ENCODE results near the gene SAC3D1.

Gene SAC3D1

GRCh38 chr11:65027213-65028067, 13.6 kb upstream of the SAC3D1 start, which contains the start of gene SNX15:
Gene SNX15 (plus strand): TSS chr11:65027439. CDS start chr11:65027538, 99 bp downstream.
- peak; percentile 93 to 99 for DNase-seq

GRCh38 chr11:65032216-65032615, 8.8 kb upstream of the SAC3D1 start:
- DNase-seq: no peak

DNA sequence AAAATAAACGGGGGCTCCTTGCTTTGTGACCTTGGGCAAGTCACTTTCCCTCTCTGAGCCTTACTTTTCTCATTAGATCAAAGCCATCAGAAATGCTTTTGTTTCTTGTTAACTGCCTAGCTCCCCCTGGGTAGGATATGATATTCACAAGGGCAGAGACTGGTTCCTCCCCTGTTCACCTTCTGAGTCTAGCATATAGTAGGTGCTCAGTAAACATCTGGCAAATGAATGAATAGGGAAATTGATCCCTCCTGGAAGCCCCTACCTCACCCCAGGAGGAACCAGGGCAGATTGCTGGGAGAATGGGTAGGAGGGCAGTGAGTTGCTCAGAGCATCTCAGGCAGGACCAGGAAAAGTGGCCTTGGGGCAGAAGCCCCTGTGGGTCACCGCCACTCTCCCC, 6.6 kb upstream of the SAC3D1 start:
- no peak for DNase-seq

DNA sequence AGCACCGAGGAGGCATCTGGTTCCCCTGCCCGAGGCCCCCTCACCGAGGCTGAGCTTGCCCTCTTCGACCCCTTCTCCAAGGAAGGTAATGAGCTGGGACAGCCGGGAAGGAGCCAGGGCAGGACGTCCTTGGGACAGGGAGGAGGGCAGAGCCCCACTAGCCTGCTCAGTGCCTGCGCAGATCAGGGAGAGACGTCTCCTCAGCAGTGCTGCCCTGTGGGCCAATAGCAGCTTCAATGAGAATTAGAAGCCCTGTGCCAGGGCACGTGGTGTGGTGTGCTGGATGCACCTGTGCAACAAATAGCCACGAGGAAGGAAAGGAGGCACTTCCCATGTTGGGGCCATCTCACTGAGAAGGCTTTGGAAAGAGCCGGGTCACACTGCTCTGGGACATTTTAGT, 5.4 kb upstream of the SAC3D1 start:
- no peak for DNase-seq

DNA sequence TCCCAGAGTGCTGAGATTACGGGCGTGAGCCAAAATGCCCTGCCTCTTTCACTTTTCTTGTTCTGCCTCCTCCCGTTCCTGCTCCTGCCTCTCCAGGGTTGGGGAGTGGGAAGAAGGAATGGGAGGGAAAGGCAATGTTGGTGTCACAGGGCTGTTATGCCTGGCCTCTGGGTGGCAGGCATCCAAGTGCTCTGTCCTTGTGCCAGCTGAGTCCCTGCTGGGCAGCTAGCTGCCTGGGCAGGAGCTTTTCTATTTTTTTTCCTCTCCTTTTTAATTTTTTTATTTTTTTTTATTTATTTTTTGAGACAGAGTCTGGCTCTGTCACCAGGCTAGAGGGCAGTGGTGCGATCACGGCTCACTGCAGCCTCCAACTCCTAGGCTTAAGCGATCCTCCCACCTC, 4.1 kb upstream of the SAC3D1 start:
- no peak for DNase-seq

DNA sequence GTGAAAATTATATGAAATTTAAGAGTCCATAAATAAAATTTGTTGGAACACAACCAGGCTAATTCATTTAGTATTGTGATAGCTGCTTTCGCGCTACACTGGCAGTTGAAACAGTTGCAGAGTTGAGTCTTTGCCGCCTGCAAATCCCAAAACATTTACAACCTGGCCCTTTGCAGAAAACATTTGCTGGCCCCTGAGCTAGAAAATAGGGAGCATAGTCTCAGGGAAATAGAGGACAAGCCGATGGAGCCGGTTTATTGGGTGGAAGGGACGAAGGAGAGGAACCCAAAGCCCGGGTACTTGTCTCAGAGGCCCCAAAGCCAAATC, 527 bp upstream of the SAC3D1 start:
- DNase-seq: no peak

GRCh38 chr11:65042891-65043290, 1.9 kb downstream of the SAC3D1 start:
- no peak for DNase-seq

DNA sequence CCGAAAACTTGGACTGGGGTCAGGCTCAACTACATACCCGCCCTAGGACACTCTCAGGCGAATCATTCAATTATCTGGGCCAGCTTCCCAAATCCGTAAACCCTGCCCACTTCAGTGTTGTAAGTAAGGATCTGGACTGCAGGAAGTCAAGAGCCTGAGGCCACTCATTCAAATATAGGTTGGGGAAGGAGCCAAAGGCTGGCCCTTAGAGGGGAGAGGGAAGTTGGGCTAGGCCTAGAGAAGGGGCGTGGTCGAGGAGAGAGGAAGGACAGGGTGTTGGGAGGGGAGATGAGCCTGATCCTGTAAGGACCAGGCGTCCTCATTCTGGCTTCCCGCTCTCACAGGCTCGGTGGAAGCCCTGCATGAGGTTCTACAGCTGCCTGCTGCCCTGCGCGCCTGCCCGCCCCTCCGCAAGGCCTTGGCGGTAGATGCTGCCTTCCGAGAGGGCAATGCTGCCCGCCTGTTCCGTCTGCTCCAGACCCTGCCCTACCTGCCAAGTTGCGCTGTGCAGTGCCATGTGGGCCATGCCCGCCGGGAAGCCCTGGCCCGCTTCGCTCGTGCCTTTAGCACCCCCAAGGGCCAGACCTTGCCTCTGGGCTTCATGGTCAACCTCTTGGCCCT, 3.0 kb downstream of the SAC3D1 start:
- DNase-seq: peak; percentile 84 to 87

- no peak for DNase-seq
Observed at GRCh38 chr11:65045061-65045460, 4.1 kb downstream of the SAC3D1 start.

DNA sequence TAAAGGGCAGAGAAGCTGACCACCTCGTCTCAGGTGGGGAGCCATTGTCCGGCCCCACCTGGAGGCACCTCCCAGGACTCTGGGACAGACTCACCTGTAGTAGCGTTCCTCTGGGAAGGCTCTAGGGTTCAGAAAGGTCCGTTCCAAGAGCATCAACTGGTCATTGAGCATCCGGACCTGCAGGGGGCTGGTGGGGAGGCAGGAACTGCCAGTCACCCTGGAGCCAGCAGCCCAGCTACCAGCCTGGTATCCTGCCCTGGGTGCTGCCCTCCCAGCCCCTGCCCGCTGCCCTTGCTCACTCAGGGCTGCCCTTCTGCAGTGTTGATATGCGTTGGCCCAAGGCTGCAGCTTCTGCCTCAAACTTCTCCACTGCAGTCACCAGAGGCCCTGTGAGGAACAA, 4.7 kb downstream of the SAC3D1 start:
- no peak for DNase-seq

DNA sequence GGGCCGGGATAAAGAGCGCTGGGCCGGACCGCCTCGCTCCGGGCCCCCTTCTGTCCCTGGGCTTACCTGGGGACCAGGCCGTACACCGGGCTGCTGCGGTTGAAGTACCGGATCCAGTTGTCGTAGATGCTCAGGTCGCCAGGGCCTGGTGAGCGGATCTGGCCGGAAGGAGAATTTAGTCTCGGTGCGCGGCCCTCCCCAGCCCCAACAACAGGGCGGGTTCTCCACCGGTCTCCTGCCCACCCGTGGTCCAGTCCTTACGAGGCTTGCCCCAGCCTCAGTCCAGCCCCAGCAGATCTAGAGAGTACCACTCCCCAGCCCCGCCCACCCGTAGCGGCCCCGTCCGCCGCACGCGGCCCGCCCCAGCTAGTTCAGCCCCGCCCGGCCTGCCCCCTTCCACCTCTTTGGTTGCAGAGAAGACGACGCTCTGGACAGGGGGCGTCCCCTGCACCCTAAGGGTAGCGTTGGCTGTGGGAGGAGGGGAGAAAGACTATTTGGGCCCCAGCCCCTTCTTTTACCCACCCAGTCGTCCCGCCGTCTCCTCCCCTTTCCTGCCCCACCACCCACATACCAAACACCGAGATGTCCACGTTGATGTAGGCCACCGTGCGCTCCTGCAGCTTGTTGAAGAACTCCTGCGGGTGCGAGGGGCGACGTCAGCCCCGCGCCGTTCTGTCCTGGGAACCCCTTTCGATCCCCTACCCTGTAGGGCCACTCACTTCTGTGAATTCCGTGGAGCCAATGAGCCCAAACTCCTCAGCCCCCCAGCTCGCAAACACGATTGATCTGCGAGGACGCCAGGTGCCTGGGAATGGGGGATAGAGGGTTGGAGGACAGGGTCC, 6.8 kb downstream of the SAC3D1 start:
- DNase-seq: no peak

- DNase-seq: no peak
Observed at GRCh38 chr11:65051398-65051858, 10.4 kb downstream of the SAC3D1 start.

DNA sequence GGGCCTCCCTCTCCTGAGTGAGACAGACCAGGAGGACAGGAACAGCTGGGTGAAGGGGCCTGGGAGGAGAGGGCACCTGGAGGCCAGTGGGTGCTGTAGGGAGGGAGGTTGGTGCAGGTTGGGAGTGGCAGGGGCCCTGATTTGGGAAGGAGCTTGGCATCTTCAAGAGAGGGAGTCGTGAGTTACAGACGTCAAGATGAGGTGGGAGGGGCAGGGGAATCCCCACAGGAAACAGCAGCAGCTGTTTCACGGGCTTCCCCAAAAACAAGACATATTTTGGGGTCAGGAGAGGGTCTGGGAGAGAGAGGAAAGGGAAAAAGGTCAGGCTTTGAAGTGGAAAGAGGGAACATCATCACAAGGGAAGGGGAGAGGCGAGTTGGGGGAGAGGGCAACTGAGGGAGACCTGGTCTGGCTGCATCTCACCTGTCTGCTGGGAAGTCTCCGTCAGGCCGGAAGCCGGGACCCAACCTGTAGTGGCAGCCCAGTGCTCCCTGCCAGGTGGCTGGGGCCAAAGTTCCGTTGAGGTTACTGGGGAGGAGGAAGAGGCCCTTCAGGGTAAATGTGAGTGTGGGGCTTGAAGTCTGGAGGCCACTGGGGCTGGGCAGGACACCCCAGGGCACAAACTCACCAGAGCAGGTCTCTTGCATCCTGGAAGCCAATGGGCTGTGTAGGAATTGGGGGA, 13.0 kb downstream of the SAC3D1 start:
- peak; percentile 23 to 27 for DNase-seq

- no peak for DNase-seq
Observed at GRCh38 chr11:65055538-65055937, 14.5 kb downstream of the SAC3D1 start.

DNA sequence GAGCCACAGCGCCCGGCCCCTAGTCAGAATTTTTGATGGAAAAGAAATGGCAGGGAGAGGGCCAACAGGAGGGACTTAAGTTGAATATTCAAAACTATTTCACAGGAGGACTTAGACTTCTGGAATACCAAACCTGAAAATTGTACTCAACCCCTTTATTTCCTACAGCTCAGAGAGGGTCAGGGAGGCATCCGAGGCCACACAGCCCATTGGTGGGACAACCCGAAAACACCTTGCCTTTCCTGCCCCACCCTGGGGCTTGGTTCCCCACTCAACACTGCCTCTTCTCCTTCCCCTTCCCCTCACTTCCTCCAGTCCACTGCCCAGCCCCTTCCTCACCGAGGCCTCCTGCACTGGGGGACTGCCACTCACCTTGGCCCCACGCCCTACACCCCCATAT, 16.0 kb downstream of the SAC3D1 start:
- no peak for DNase-seq

GRCh38 chr11:65057526-65057925, 16.5 kb downstream of the SAC3D1 start:
- DNase-seq: no peak

GRCh38 chr11:65058012-65058411, 17.0 kb downstream of the SAC3D1 start:
- no peak for DNase-seq

DNA sequence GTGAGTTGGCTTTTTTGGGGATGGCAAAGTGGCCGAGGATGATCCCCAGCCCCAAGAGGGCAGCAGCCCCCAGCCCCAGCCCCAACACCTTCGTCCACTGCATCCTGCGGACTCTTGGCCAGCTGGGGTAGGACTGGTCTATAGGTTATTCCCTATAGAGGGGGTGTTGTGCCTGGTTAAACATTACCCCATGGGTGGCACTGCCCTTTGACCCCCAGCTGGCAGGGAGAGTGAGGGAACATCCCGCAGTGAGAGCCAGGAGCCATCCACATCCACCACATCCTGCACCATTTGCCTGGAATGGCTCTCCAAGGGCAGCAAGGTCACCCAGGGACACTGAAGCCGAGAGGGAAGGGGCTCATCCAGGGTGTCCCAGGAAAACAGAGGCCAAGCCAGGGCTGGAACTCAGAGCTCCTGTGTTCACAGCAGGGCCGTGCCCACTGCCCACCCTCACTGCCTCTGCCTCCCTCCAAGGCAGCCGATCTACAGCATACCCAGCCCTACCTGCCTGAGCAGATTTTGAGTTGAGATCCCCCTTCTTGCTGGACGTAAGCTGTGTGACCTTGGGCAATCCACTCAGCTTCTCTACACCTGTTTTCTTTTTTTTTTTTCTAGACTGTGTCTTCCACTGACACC, 17.5 kb downstream of the SAC3D1 start, which contains the start of gene NAALADL1:
Gene NAALADL1 (minus strand): TSS at position 135 of the 636 bp plus-strand sequence. CDS start 32 bp downstream, at position 103.
- no peak for DNase-seq

DNA sequence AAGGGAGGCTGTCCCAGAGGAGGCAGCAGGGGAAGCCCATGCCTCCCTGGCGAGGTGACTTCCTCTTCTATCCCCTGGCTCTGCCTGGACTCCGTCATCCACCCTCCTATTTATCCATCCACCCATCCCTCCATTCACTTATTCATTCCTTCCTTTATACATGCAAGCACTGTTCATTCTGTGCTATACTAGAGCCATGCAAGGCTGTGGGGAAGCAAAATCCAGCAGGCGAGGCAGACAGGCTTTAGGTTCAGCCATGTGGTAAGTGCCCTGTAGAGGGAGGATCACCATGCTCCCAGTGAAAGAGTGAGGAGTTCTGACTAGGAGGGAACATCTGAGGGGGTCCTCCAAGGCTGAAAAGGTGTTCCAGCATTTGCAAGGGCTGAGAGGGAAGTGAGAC, 18.5 kb downstream of the SAC3D1 start:
- DNase-seq: no peak

DNA sequence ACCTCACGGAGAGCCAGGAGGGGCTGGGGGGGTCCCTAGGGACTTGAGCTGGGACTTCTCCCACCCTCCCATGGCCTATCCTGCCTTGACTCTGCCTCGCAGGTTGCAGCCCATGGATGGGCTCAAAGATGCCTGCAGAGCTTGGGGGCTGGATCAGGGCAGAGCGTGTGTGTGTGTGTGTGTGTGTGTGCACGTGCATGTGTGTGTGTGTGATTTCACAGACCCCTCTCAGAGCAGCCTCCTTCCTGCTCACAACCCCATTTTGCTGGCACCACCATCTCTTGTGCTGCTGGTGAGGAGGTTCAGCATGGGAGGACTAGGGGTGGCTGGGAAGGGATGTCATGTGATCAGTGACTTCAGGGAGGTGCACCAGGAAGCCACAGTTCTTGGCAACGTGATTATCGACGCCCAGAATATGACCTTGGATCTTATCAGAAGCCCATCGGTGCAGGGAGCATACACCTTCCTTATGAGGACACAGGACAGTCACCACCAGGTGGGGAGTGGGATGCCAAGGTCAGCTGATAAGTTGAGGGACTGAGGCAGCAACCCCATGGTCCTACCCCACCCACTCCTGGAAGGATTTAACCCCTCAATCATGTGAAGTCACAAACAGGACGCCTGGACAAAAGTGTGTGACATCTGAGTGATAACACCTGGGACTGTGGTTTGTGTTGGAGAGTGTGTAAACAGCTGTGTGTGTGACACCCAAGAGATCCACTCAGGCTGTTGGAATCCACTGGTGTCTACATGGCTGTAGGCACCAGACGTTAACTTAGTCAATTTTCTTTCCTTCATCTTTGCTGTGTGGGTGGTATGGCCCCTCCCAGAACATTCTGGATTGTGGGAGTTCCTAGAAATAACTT, 19.2 kb downstream of the SAC3D1 start:
- DNase-seq: no peak

- DNase-seq: no peak
Observed at GRCh38 chr11:65060913-65061408, 20.0 kb downstream of the SAC3D1 start.
